Lung (tissue), 12 donors: ENCODE measurements around the gene ITPKB. TPM values are rescaled to one million over a fixed set of nuclear protein-coding genes. Genes with fewer than 3 reads are reported as not detected.

Experiments used
- ATAC-seq: fragments of 200-7000 bp; cut with Tn5 transposase; one replicate; pipeline ENCODE4 v1.9.1; 2020; ENCODE audit warnings: moderate number of reproducible peaks; ENCODE audit not compliant: insufficient read depth, low FRiP score
- DNase-seq, 3 donors: peaks; one replicate each; pipeline ENCODE4 v3.0.0-alpha.2; 2013 to 2017
- H3K27ac ChIP-seq, 2 donors: one replicate each; pipeline ENCODE4 v1.5.1; 2013; ENCODE audit warnings: mild to moderate bottlenecking in 2 of 2, moderate library complexity in 2 of 2, control low read depth in 1 of 2, inconsistent platforms in 1 of 2, low read depth in 1 of 2, low read length in 1 of 2
- H3K27me3 ChIP-seq, 3 donors: one replicate each; pipeline ENCODE4 v1.5.1; 2013; ENCODE audit warnings: low read length in 2 of 3; ENCODE audit not compliant: control insufficient read depth in 3 of 3, insufficient read depth in 3 of 3
- H3K36me3 ChIP-seq, 4 donors: one replicate each; pipeline ENCODE4 v1.5.1; 2013; ENCODE audit warnings: low read length in 4 of 4, mild to moderate bottlenecking in 1 of 4, moderate library complexity in 1 of 4; ENCODE audit not compliant: control insufficient read depth in 4 of 4, insufficient read depth in 4 of 4
- H3K4me1 ChIP-seq, 5 donors: one replicate each; pipeline ENCODE4 v1.5.1; 2013; ENCODE audit warnings: low read length in 5 of 5, mild to moderate bottlenecking in 2 of 5, moderate library complexity in 1 of 5; ENCODE audit not compliant: control insufficient read depth in 5 of 5, insufficient read depth in 5 of 5
- H3K4me3 ChIP-seq: one replicate; pipeline ENCODE4 v1.5.1; 2013; ENCODE audit warnings: mild to moderate bottlenecking, control low read depth, moderate library complexity
- H3K9ac ChIP-seq, 2 donors: one replicate each; pipeline ENCODE4 v1.5.1; 2013; ENCODE audit warnings: low read length in 2 of 2, control low read depth in 1 of 2; ENCODE audit not compliant: insufficient read depth in 1 of 2
- H3K9me3 ChIP-seq, 4 donors: one replicate each; pipeline ENCODE4 v1.5.1; 2013; ENCODE audit warnings: low read length in 3 of 4, mild to moderate bottlenecking in 1 of 4, moderate library complexity in 1 of 4; ENCODE audit not compliant: control insufficient read depth in 4 of 4, insufficient read depth in 3 of 4
- CTCF ChIP-seq: IDR thresholded peaks from 2 replicates; pipeline ENCODE4 v1.5.1; 2012; ENCODE audit warnings: mild to moderate bottlenecking; ENCODE audit errors: control extremely low read depth, extremely low read depth
- WGBS, 2 donors: extraction: QIAGEN DNeasy Blood & Tissue Kit; methylation state at CpG; one replicate each; pipeline ENCODE4 v1.1.7; 2013; 5-methylcytosine and 5-hydroxymethylcytosine counted together
- polyA plus RNA-seq, 2 donors: library from polyadenylated mRNA; stranded (reverse); fragments of 200-250 nt; gene quantifications; one replicate each; pipeline ENCODE4 v1.2.1, GENCODE V29; 2013
- total RNA-seq, 2 donors: library from RNA; depleted of rRNA in 1 of 2; stranded (reverse); fragments of >200 nt in 1 of 2; gene quantifications; one replicate each; pipeline ENCODE4 v1.2.1, GENCODE V29; 2014 to 2021
- donor health status: control.
- donor health status: control.
- donor health status: Bipolar disorder and iron deficiency.
- donor health status: healthy.
- donor health status: DM: yes; HTN: yes; CAD: no.

ITPKB gene
- total and polyA plus RNA-seq, 4 donors, result 9.9 to 46.6 (median 28.1) TPM

DNA sequence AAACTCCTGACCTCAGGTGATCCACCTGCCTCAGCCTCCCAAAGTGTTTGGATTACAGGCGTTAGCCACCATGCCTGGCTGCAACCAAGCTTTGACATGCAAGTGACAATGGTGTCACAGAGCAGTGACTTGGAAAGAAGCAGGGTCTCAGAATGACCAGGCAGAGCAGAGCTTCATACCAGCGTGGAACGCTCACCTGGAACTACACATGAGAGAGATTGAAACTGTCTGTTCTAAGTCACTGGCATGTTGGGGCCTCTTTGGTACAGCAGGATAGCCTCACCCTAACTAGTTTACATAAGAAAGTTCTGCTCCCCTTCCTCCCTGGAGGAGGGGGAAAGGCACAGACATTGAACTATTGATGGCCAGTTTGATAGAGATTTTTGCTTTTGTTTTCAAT, 47.5 kb upstream of the ITPKB start:
- no peaks in the 10 kb centered on the region for H3K9me3 ChIP-seq
- no peak overlapping the region for H3K9ac ChIP-seq
- 92 to 95% methylated on average over 3 of the region's 3 CpGs for WGBS, 2 donors
- no peak overlapping the region for H3K27ac ChIP-seq
- TF ChIP-seq CTCF, result no peak
- H3K36me3 ChIP-seq, result no peaks in the 10 kb centered on the region
- ATAC-seq, result no peak
- no peaks in the 10 kb centered on the region for H3K4me1 ChIP-seq
- no peak overlapping the region for H3K4me3 ChIP-seq
- no peak for DNase-seq
- no peaks in the 10 kb centered on the region for H3K27me3 ChIP-seq

GRCh38 chr1:226785805-226786204, 46.7 kb upstream of the ITPKB start:
- no peaks in the 10 kb centered on the region for H3K27me3 ChIP-seq
- no peak overlapping the region for H3K9ac ChIP-seq
- WGBS, 2 donors, result 95 to 96% methylated on average over 2 of the region's 2 CpGs
- no peaks in the 10 kb centered on the region for H3K9me3 ChIP-seq
- no peak for DNase-seq
- H3K27ac ChIP-seq, result no peak overlapping the region
- no peak for ATAC-seq
- no peaks in the 10 kb centered on the region for H3K4me1 ChIP-seq
- H3K36me3 ChIP-seq, result no peaks in the 10 kb centered on the region
- H3K4me3 ChIP-seq, result no peak overlapping the region
- no peak for TF ChIP-seq CTCF

DNA sequence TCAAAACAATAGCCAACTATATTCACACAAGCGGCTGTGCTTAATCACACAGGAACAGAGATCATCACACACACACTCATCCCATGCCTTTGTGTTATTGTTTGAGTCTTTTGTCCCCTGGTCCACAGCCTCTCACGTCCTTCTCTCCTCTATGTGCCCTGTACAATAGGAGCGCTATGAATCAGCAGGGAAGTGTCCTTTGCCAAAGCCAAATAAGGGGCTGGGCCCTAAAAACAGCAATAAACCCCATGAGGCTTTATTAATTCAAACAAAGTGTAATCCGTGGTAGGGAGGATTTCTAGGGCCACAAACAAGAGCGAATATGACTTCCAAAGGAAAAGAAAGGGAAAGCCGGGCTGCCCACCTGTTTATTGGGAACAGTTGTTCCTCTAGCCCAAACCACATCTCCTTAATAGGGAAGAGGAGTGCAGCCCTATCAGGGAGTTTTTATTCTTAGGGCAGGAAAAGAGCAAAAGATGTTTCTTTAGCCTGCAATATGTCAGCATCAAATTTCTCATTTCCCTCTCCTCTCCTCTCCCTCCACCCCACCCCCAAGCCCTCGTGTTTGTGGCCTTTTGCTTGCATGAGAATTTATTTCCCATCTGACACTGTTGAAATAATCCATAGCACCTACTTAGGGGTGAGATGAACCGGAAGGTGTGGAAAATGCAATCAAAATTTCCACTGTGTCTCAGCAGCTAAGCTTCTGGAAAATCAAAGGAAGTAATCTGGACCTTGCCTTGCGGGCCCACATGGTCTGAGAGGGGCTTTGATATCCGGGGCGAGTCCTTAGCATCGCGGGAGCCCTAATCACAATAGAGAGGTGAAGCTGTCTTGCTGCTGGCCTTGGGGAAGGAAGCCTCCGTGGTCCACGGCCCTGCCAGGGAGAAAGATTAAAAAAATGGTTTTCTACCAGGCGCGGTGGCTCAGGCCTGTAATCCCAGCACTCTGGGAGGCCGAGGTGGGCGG, 45.3 kb upstream of the ITPKB start:
- H3K9me3 ChIP-seq, result no peaks in the 10 kb centered on the region
- no peaks in the 10 kb centered on the region for H3K36me3 ChIP-seq
- H3K4me3 ChIP-seq, result no peak overlapping the region
- no peaks in the 10 kb centered on the region for H3K4me1 ChIP-seq
- no peak overlapping the region for H3K9ac ChIP-seq
- no peak for DNase-seq
- ATAC-seq, result no peak
- TF ChIP-seq CTCF, result no peak
- no peaks in the 10 kb centered on the region for H3K27me3 ChIP-seq
- no peak overlapping the region for H3K27ac ChIP-seq
- WGBS, 2 donors, result 85 to 89% methylated on average over 19 of the region's 19 CpGs
